Progenitor cell of endocrine pancreas (in vitro differentiated cells): ENCODE measurements around the gene RABGAP1L. TPM values are rescaled to one million over a fixed set of nuclear protein-coding genes. Genes with fewer than 3 reads are reported as not detected.
A peak's percentile ranks its signal among the peaks of the same experiment; 100 is the strongest.

ENCODE experiments used
- DNase-seq: peaks from one replicate; pipeline ENCODE4 v3.0.0; 2021; ENCODE audit warnings: low spot score; ENCODE audit not compliant: unreplicated experiment
- H3K27ac Mint-ChIP-seq: 2 replicates; pipeline ENCODE4 v1.8.0; 2021; ENCODE audit warnings: mild to moderate bottlenecking, moderate library complexity, mixed read lengths
- H3K27me3 Mint-ChIP-seq: 2 replicates; pipeline ENCODE4 v1.8.0; 2021; ENCODE audit warnings: mixed read lengths
- H3K36me3 Mint-ChIP-seq: 2 replicates; pipeline ENCODE4 v1.8.0; 2022; ENCODE audit warnings: mixed read lengths; ENCODE audit not compliant: insufficient read depth
- H3K4me1 Mint-ChIP-seq: 2 replicates; pipeline ENCODE4 v1.8.0; 2021; ENCODE audit warnings: low read depth, mixed read lengths
- H3K4me3 Mint-ChIP-seq: 2 replicates; pipeline ENCODE4 v1.8.0; 2021; ENCODE audit warnings: low read depth, mild to moderate bottlenecking, moderate library complexity, mixed read lengths
- H3K9me3 Mint-ChIP-seq: 2 replicates; pipeline ENCODE4 v1.8.0; 2021; ENCODE audit warnings: low read depth, mixed read lengths
- CTCF ChIP-seq: fragments of 200-600 bp; sonication (generic); IDR thresholded peaks from one replicate; pipeline ENCODE4 v1.5.0; 2021; ENCODE audit warnings: antibody characterized with exemption, mild to moderate bottlenecking; ENCODE audit not compliant: unreplicated experiment
- total RNA-seq: library from RNA; stranded (reverse); gene quantifications from 2 replicates; pipeline ENCODE4 v1.2.1, GENCODE V29; 2021

Gene RABGAP1L
- total RNA-seq, 1 donor from 2014 or later: 55.2 TPM

GRCh38 chr1:174898102-174898797 lies 738.9 kb downstream of the RABGAP1L start:
- Mint-ChIP-seq H3K9me3 (peaks cover 18% of the 10 kb centered on the region), H3K27me3 (no peaks in the 10 kb centered on the region), H3K4me1 (peaks cover 26% of the 10 kb centered on the region), H3K36me3 (peaks cover 51% of the 10 kb centered on the region), H3K27ac (peak overlapping the region; percentile 81), H3K4me3 (no peak overlapping the region)
- no peak for DNase-seq
- TF ChIP-seq CTCF: no peak

GRCh38 chr1:174900317-174900716 lies 741.0 kb downstream of the RABGAP1L start:
- no peak for TF ChIP-seq CTCF
- peaks cover 12% of the 10 kb centered on the region for H3K4me1 Mint-ChIP-seq
- peaks cover 18% of the 10 kb centered on the region for H3K9me3 Mint-ChIP-seq
- peaks cover 50% of the 10 kb centered on the region for H3K36me3 Mint-ChIP-seq
- DNase-seq: no peak
- no peaks in the 10 kb centered on the region for H3K27me3 Mint-ChIP-seq
- no peak overlapping the region for H3K27ac Mint-ChIP-seq
- H3K4me3 Mint-ChIP-seq: no peak overlapping the region

- no peak overlapping the region for H3K4me3 Mint-ChIP-seq
- peaks cover 8% of the 10 kb centered on the region for H3K4me1 Mint-ChIP-seq
- no peak overlapping the region for H3K27ac Mint-ChIP-seq
- peaks cover 21% of the 10 kb centered on the region for H3K9me3 Mint-ChIP-seq
- no peak for TF ChIP-seq CTCF
- DNase-seq: no peak
- H3K36me3 Mint-ChIP-seq: peaks cover 47% of the 10 kb centered on the region
- H3K27me3 Mint-ChIP-seq: no peaks in the 10 kb centered on the region
Measured at GRCh38 chr1:174902531-174903099, 743.3 kb downstream of the RABGAP1L start.

- Mint-ChIP-seq H3K27ac (no peak overlapping the region), H3K4me1 (peaks cover 12% of the 10 kb centered on the region), H3K36me3 (peaks cover 9% of the 10 kb centered on the region), H3K9me3 (peaks cover 5% of the 10 kb centered on the region), H3K27me3 (no peaks in the 10 kb centered on the region), H3K4me3 (no peak overlapping the region)
- DNase-seq: no peak
- no peak for TF ChIP-seq CTCF
Measured at GRCh38 chr1:174911606-174912005, 752.3 kb downstream of the RABGAP1L start.

- no peak for TF ChIP-seq CTCF
- Mint-ChIP-seq H3K27ac (no peak overlapping the region), H3K4me1 (peaks cover 12% of the 10 kb centered on the region), H3K36me3 (peaks cover 5% of the 10 kb centered on the region), H3K9me3 (peaks cover 3% of the 10 kb centered on the region), H3K4me3 (no peak overlapping the region), H3K27me3 (no peaks in the 10 kb centered on the region)
- no peak for DNase-seq
Measured at GRCh38 chr1:174912264-174912663, 752.9 kb downstream of the RABGAP1L start.
